Measurements from ENCODE around the gene ATP5PD. TPM values are rescaled to one million over a fixed set of nuclear protein-coding genes. Genes with fewer than 3 reads are reported as not detected.
"Not testable (repeated sequence)": the region's sequence is repeated elsewhere in the genome, so short reads cannot be mapped to it uniquely, and the experiment has no call there.

Gene ATP5PD
- total and polyA plus RNA-seq, 2 donors from 2014 or later, result 261 to 916 TPM

GRCh38 chr17:75048249-75048878 is 1.6 kb upstream of the ATP5PD start:
- TF ChIP-seq, protein P1, sequence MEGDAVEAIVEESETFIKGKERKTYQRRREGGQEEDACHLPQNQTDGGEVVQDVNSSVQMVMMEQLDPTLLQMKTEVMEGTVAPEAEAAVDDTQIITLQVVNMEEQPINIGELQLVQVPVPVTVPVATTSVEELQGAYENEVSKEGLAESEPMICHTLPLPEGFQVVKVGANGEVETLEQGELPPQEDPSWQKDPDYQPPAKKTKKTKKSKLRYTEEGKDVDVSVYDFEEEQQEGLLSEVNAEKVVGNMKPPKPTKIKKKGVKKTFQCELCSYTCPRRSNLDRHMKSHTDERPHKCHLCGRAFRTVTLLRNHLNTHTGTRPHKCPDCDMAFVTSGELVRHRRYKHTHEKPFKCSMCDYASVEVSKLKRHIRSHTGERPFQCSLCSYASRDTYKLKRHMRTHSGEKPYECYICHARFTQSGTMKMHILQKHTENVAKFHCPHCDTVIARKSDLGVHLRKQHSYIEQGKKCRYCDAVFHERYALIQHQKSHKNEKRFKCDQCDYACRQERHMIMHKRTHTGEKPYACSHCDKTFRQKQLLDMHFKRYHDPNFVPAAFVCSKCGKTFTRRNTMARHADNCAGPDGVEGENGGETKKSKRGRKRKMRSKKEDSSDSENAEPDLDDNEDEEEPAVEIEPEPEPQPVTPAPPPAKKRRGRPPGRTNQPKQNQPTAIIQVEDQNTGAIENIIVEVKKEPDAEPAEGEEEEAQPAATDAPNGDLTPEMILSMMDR (IDR thresholded peaks at IDR 0.05; ENCODE audit: borderline replicate concordance, extremely low read depth, insufficient read depth), result no peak
- Histone ChIP-seq H3K9ac (ENCODE audit: low read length in 3 of 3) (peak overlapping the region; percentile 11 to 85 (median 85)), H3K27ac (ENCODE audit: low read depth in 2 of 2, low read length in 2 of 2) (no peak overlapping the region)

DNA sequence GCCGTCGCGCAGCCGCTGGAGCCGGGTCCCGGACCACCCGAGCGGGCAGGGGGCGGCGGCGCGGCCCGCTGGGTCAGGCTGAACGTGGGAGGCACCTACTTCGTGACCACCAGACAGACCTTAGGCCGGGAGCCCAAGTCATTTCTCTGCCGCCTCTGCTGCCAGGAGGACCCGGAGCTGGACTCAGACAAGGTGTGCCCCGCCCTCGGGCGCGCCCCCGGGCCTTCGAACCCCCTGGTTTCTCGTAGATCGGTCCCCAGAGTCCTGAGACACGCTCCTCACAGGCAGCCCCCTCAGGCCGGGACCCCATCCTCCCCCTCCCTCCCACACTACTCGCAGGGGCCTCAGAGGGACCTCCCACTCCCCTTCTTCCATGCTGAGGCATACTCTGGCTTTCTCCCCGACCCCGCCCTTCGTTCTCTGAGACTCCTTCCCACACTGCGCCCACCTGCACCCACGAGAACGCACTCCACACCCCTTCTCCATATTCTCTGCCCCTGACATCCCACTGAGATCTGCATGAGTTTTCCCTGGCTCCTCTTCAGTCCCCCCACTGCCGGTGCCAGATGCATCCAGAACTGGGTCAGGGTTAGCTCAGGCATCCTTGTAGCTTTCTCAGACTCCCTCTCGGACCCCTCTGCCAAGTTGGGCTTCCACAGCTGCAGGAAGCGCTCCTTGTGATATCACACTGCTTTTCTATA is 779 bp upstream of the ATP5PD start:
- no peaks in the 10 kb centered on the region for H3K27me3 ChIP-seq (ENCODE audit: control insufficient read depth, insufficient read depth, low read length)
- H3K4me1 ChIP-seq (ENCODE audit: control insufficient read depth in 2 of 3, insufficient read depth in 2 of 3, low read depth in 1 of 3, low read length in 3 of 3), result peaks cover 0 to 10% (median 6%) of the 10 kb centered on the region in 3 donors
- H3K36me3 ChIP-seq (ENCODE audit: control insufficient read depth in 2 of 3, insufficient read depth in 3 of 3, low read length in 3 of 3), result peaks cover 0 to under 1% (median 0%) of the 10 kb centered on the region in 3 donors
- peak overlapping the region; percentile 34 to 85 (median 85) for H3K9ac ChIP-seq (ENCODE audit: low read length in 3 of 3)
- H3K4me3 ChIP-seq (ENCODE audit: low read length in 3 of 3), result peak overlapping the region; percentile 56 to 91 (median 85)
- peak overlapping the region in 1 of 2 donors; percentile 17 for H3K27ac ChIP-seq (ENCODE audit: low read depth in 2 of 2, low read length in 2 of 2)
- intact Hi-C loops (cut with DNase I), result no loop called here
- FAIRE-seq, result no peak
- TF ChIP-seq, protein P1 (IDR thresholded peaks at IDR 0.05; ENCODE audit: borderline replicate concordance, extremely low read depth, insufficient read depth), result no peak
- DNase-seq, result peak; percentile 30 to 88 (median 64)
- no peaks in the 10 kb centered on the region for H3K9me3 ChIP-seq (ENCODE audit: control insufficient read depth in 2 of 3, insufficient read depth in 1 of 3, low read length in 3 of 3)

More at GRCh38 chr17:75048249-75048878, 1.6 kb upstream of the ATP5PD start:
- FAIRE-seq, result no peak
- peaks cover 0 to 10% (median 6%) of the 10 kb centered on the region in 3 donors for H3K4me1 ChIP-seq (ENCODE audit: control insufficient read depth in 2 of 3, insufficient read depth in 2 of 3, low read depth in 1 of 3, low read length in 3 of 3)
- H3K9me3 ChIP-seq (ENCODE audit: control insufficient read depth in 2 of 3, insufficient read depth in 1 of 3, low read length in 3 of 3), result no peaks in the 10 kb centered on the region
- no peaks in the 10 kb centered on the region for H3K27me3 ChIP-seq (ENCODE audit: control insufficient read depth, insufficient read depth, low read length)
- H3K36me3 ChIP-seq (ENCODE audit: control insufficient read depth in 2 of 3, insufficient read depth in 3 of 3, low read length in 3 of 3), result peaks cover 0 to 7% (median 0%) of the 10 kb centered on the region in 3 donors
- intact Hi-C loops (cut with DNase I), result no loop called here
- peak overlapping the region; percentile 56 to 91 (median 85) for H3K4me3 ChIP-seq (ENCODE audit: low read length in 3 of 3)
- DNase-seq, result no peak

DNA sequence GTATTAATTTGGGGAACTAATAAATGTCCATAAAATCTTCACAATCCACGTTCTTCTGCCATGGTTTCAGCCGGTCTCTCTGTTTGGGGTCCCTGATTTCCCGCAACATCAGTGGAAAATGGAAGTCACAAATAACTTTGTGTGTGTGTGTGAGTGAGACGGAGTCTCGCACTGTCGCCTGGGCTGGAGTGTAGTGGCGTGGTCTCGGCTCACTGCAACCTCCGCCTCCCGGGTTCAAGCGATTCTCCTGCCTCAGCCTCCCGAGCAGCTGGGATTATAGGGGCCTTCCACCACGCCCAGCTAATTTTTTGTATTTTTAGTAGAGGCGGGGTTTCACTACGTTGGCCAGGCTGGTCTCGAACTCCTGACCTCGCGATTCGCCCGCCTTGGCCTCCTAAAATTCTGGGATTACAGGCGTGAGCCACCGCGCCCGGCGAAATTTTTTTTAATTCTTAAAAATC is 793 bp downstream of the ATP5PD start:
- DNase-seq; H3K9me3 ChIP-seq (ENCODE audit: control insufficient read depth in 2 of 3, insufficient read depth in 1 of 3, low read length in 3 of 3); H3K27me3 ChIP-seq (ENCODE audit: control insufficient read depth, insufficient read depth, low read length); intact Hi-C loops (cut with DNase I); FAIRE-seq; H3K27ac ChIP-seq (ENCODE audit: low read depth in 2 of 2, low read length in 2 of 2): not testable (repeated sequence)
- Histone ChIP-seq H3K4me3 (ENCODE audit: low read length in 3 of 3) (peak overlapping the region; percentile 69 to 94 (median 86)), H3K9ac (ENCODE audit: low read length in 3 of 3) (peak overlapping the region in 2 of 3 donors; percentile 91 to 95), H3K36me3 (ENCODE audit: control insufficient read depth in 2 of 3, insufficient read depth in 3 of 3, low read length in 3 of 3) (peaks cover 5 to 14% (median 6%) of the 10 kb centered on the region in 3 donors), H3K4me1 (ENCODE audit: control insufficient read depth in 2 of 3, insufficient read depth in 2 of 3, low read depth in 1 of 3, low read length in 3 of 3) (peaks cover 0 to 10% (median 6%) of the 10 kb centered on the region in 3 donors)

GRCh38 chr17:75044716-75045115 is 2.1 kb downstream of the ATP5PD start:
- H3K36me3 ChIP-seq (ENCODE audit: control insufficient read depth in 2 of 3, insufficient read depth in 3 of 3, low read length in 3 of 3), result peaks cover 10 to 27% (median 14%) of the 10 kb centered on the region in 3 donors
- no peak overlapping the region for H3K4me3 ChIP-seq (ENCODE audit: low read length in 3 of 3)
- no peaks in the 10 kb centered on the region for H3K27me3 ChIP-seq (ENCODE audit: control insufficient read depth, insufficient read depth, low read length)
- H3K9ac ChIP-seq (ENCODE audit: low read length in 3 of 3), result no peak overlapping the region
- H3K4me1 ChIP-seq (ENCODE audit: control insufficient read depth in 2 of 3, insufficient read depth in 2 of 3, low read depth in 1 of 3, low read length in 3 of 3), result peaks cover 0 to 10% (median 6%) of the 10 kb centered on the region in 3 donors
- no peak overlapping the region for H3K27ac ChIP-seq (ENCODE audit: low read depth in 2 of 2, low read length in 2 of 2)
- intact Hi-C loops (cut with DNase I), result no loop called here
- TF ChIP-seq, protein P1 (IDR thresholded peaks at IDR 0.05; ENCODE audit: borderline replicate concordance, extremely low read depth, insufficient read depth), result no peak
- H3K9me3 ChIP-seq (ENCODE audit: control insufficient read depth in 2 of 3, insufficient read depth in 1 of 3, low read length in 3 of 3), result no peaks in the 10 kb centered on the region
- no peak for DNase-seq
- no peak for FAIRE-seq

- H3K9ac ChIP-seq (ENCODE audit: low read length in 3 of 3); intact Hi-C loops (cut with DNase I); H3K4me3 ChIP-seq (ENCODE audit: low read length in 3 of 3); H3K27ac ChIP-seq (ENCODE audit: low read depth in 2 of 2, low read length in 2 of 2); H3K9me3 ChIP-seq (ENCODE audit: control insufficient read depth in 2 of 3, insufficient read depth in 1 of 3, low read length in 3 of 3); FAIRE-seq; H3K27me3 ChIP-seq (ENCODE audit: control insufficient read depth, insufficient read depth, low read length); DNase-seq: not testable (repeated sequence)
- H3K36me3 ChIP-seq (ENCODE audit: control insufficient read depth in 2 of 3, insufficient read depth in 3 of 3, low read length in 3 of 3), result peaks cover 13 to 36% (median 22%) of the 10 kb centered on the region in 3 donors
- H3K4me1 ChIP-seq (ENCODE audit: control insufficient read depth in 2 of 3, insufficient read depth in 2 of 3, low read depth in 1 of 3, low read length in 3 of 3), result peaks cover 0 to 10% (median 6%) of the 10 kb centered on the region in 3 donors
Observed at GRCh38 chr17:75043789-75044188, 3.0 kb downstream of the ATP5PD start.

Data from kidney (tissue), 14 donors.